ENCODE measurements around the gene ALDH3A1.
"Not testable (repeated sequence)": the region's sequence is repeated elsewhere in the genome, so short reads cannot be mapped to it uniquely, and the experiment has no call there.

The ALDH3A1 gene

GRCh38 chr17:19747829-19748806 lies at the start of gene ALDH3A1:
ALDH3A1 (minus strand) TSS chr17:19748298; CDS start chr17:19745129, 3,169 bp downstream.
- no peak for DNase-seq

GRCh38 chr17:19796457-19796856 lies 48.4 kb upstream of the ALDH3A1 start:
- no peak for DNase-seq

GRCh38 chr17:19791918-19792550 lies 43.9 kb upstream of the ALDH3A1 start:
- DNase-seq = no peak

GRCh38 chr17:19787733-19788357 lies 39.7 kb upstream of the ALDH3A1 start:
- DNase-seq = no peak

GRCh38 chr17:19785854-19786253 lies 37.8 kb upstream of the ALDH3A1 start:
- no peak for DNase-seq

- DNase-seq = no peak
These were observed 33.7 kb upstream of the ALDH3A1 start for GRCh38 chr17:19781488-19782458.

- no peak for DNase-seq
These were observed 32.7 kb upstream of the ALDH3A1 start for GRCh38 chr17:19780846-19781245.

- DNase-seq = no peak
These were observed 25.4 kb upstream of the ALDH3A1 start for GRCh38 chr17:19773534-19773933.

- peak; percentile 57 to 75 for DNase-seq
These were observed 24.0 kb upstream of the ALDH3A1 start for GRCh38 chr17:19771971-19772630.

- DNase-seq = no peak
These were observed 23.1 kb upstream of the ALDH3A1 start for GRCh38 chr17:19770985-19771735.

- no peak for DNase-seq
These were observed 22.0 kb upstream of the ALDH3A1 start for GRCh38 chr17:19769946-19770652.

GRCh38 chr17:19768046-19768782 lies 20.1 kb upstream of the ALDH3A1 start:
- DNase-seq = peak in 1 of 2 donors; percentile 9

GRCh38 chr17:19766421-19767270 lies 18.5 kb upstream of the ALDH3A1 start:
- DNase-seq = peak; percentile 74

- DNase-seq = no peak
These were observed 17.9 kb upstream of the ALDH3A1 start for GRCh38 chr17:19766016-19766415.

GRCh38 chr17:19763991-19764390 lies 15.9 kb upstream of the ALDH3A1 start:
- not testable (repeated sequence) for DNase-seq

GRCh38 chr17:19763416-19763815 lies 15.3 kb upstream of the ALDH3A1 start:
- no peak for DNase-seq

- DNase-seq = peak; percentile 64 to 70
These were observed 14.4 kb upstream of the ALDH3A1 start for GRCh38 chr17:19762515-19762961.

- no peak for DNase-seq
These were observed 12.6 kb upstream of the ALDH3A1 start for GRCh38 chr17:19760746-19761145.

All from CD4-positive, alpha-beta T cell treated with Interleukin-4 for 1 hour (primary cell).